ENCODE data around the gene MAN1A1. TPM values are rescaled to one million over a fixed set of nuclear protein-coding genes. Genes with fewer than 3 reads are reported as not detected.

Gene MAN1A1
- total and polyA plus RNA-seq, 2 of the 8 experiments (the other 6 are each of a cell fraction or from before 2014, with no cell fraction given): 1.8 to 5.4 TPM

GRCh38 chr6:119312875-119313338 lies 36.7 kb downstream of the MAN1A1 start:
- no peak overlapping the region for H3K9ac ChIP-seq (replicated peaks in 1 of 4; ENCODE audit: extremely low read depth in 1 of 4, low read depth in 3 of 4, low read length in 3 of 4)
- no peak overlapping the region for H3K23ac ChIP-seq (ENCODE audit: insufficient read length)
- no peaks in the 10 kb centered on the region for H3K79me2 ChIP-seq (ENCODE audit: control insufficient read depth in 1 of 2, insufficient read depth in 2 of 2, low read length in 2 of 2)
- H2AFZ ChIP-seq (ENCODE audit: low read length): no peak overlapping the region
- H3K4me2 ChIP-seq (ENCODE audit: insufficient read depth in 1 of 2, low read depth in 2 of 2, low read length in 2 of 2): no peak overlapping the region
- no peak overlapping the region for H3K14ac ChIP-seq (ENCODE audit: insufficient read length)
- no peak overlapping the region for H3K4me3 ChIP-seq (ENCODE audit: extremely low read depth in 1 of 4, insufficient read depth in 2 of 4, low read depth in 3 of 4, low read length in 4 of 4)
- TF ChIP-seq TAF1 (IDR thresholded peaks at IDR 0.05; ENCODE audit: low read depth, low read length): no peak
- no peak for TF ChIP-seq JUN (IDR thresholded peaks at IDR 0.05; ENCODE audit: low read depth, low read length)
- TF ChIP-seq RNF2 (IDR thresholded peaks at IDR 0.05; ENCODE audit: borderline replicate concordance, low read depth, low read length, missing control alignments, poor library complexity, severe bottlenecking): no peak
- TF ChIP-seq E2F6 (IDR thresholded peaks at IDR 0.05): no peak
- TF ChIP-seq PHF8 (conservative IDR thresholded peaks at IDR 0.05; ENCODE audit: low read depth, low read length): no peak
- TF ChIP-seq BRCA1 (IDR thresholded peaks at IDR 0.05; ENCODE audit: low read depth, low read length): no peak
- TF ChIP-seq TEAD4 (IDR thresholded peaks at IDR 0.05; ENCODE audit: low read depth, low read length): no peak
- TF ChIP-seq SIX5 (IDR thresholded peaks at IDR 0.05; ENCODE audit: low read depth, low read length): no peak
- no peak for TF ChIP-seq CHD2 (IDR thresholded peaks at IDR 0.05; ENCODE audit: low read length)
- no peak for TF ChIP-seq RBBP5 (IDR thresholded peaks at IDR 0.05; ENCODE audit: borderline replicate concordance, low read depth, low read length)
- WGBS, 2 experiments (ENCODE audit: extremely low coverage in 1 of 2, insufficient coverage in 1 of 2, insufficient read length in 1 of 2, insufficient replicate concordance in 2 of 2, low coverage in 1 of 2, low lambda C conversion rate in 2 of 2, missing lambda C conversion rate in 1 of 2): 90% methylated on average over 4 of the region's 4 CpGs; no CpG with 5 or more reads in 1 of the 2 experiments
- H3K27me3 ChIP-seq (replicated peaks in 1 of 4; ENCODE audit: control insufficient read depth in 3 of 4, extremely low read depth in 1 of 4, insufficient read depth in 3 of 4, low read length in 3 of 4): no peaks in the 10 kb centered on the region
- no peak overlapping the region for H3K18ac ChIP-seq (ENCODE audit: extremely low read depth, low read length)
- H3K9me3 ChIP-seq (ENCODE audit: insufficient read depth in 2 of 2, low read depth in 1 of 2, low read length in 1 of 2): no peaks in the 10 kb centered on the region
- H2AK5ac ChIP-seq (ENCODE audit: low read depth, low read length): no peak overlapping the region
- H2BK12ac ChIP-seq (ENCODE audit: low read depth, low read length): no peak overlapping the region
- no peak overlapping the region for H3K27ac ChIP-seq (ENCODE audit: low read depth, low read length)
- H3K79me1 ChIP-seq (ENCODE audit: low read depth, low read length): no peaks in the 10 kb centered on the region
- H3K36me3 ChIP-seq (ENCODE audit: control insufficient read depth in 2 of 4, insufficient read depth in 4 of 4, low read length in 3 of 4): no peaks in the 10 kb centered on the region
- H4K20me1 ChIP-seq (replicated peaks in 1 of 2; ENCODE audit: control insufficient read depth in 1 of 2, insufficient read depth in 2 of 2, low read length in 2 of 2): no peaks in the 10 kb centered on the region
- ChIA-PET POLR2A (ENCODE audit: partially characterized antibody) (no interaction called here), CTCF (ENCODE audit: partially characterized antibody) (interaction anchor here (0.8 to 3.8 kb wide), 4 partner anchors 9 to 666 kb away, joined by 3 to 12 read pairs (median 4); no protein-coding TSS in a partner anchor)
- no peak overlapping the region for H4K8ac ChIP-seq (ENCODE audit: extremely low read depth, insufficient read depth, low read length)
- FAIRE-seq: no peak
- DNase-seq (ENCODE audit: low read depth in 1 of 2, low spot score in 2 of 2): no peak
- no peak overlapping the region for H3K4ac ChIP-seq (replicated peaks; ENCODE audit: insufficient read length, low read depth, low read length)
- H3K4me1 ChIP-seq (replicated peaks in 1 of 4; ENCODE audit: control insufficient read depth in 3 of 4, insufficient read depth in 4 of 4, low read length in 3 of 4): no peaks in the 10 kb centered on the region; a peak in 1 of 7 replicates
- no peak overlapping the region for H4K5ac ChIP-seq (ENCODE audit: insufficient read length, low read depth, low read length)
- H3K56ac ChIP-seq (replicated peaks; ENCODE audit: insufficient read length, low read depth, low read length): no peak overlapping the region
- H3K23me2 ChIP-seq (ENCODE audit: low read depth, low read length): no peaks in the 10 kb centered on the region
- H2BK5ac ChIP-seq (ENCODE audit: low read depth, low read length): no peak overlapping the region
- no peak overlapping the region for H2BK15ac ChIP-seq (ENCODE audit: low read length)
- no peak overlapping the region for H2BK120ac ChIP-seq (replicated peaks; ENCODE audit: low read depth, low read length)
- H2BK20ac ChIP-seq (ENCODE audit: low read length): no peak overlapping the region
- H4K91ac ChIP-seq (replicated peaks; ENCODE audit: insufficient read length, low read length): no peak overlapping the region
